ENCODE measurements around the gene PNMA8B.

DNA sequence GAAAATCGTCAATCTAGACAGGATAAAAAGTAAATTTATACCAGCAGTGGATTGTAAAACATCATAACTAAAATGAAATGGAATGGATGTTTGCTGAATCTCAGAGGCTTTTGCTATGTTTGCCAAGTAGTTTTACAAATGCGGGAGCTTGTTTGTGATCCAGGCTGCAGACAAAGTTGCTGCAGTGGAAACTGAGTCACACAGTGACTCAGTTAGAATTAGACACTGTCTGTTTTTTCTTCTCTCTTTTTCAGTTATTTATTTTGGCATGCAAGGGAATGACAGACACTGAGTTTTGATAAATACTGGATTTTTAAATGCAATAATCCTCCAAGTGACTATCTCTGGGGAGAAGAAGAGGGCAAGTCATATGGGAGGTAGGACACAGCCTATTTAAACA, 19.7 kb downstream of the PNMA8B start:
- TF ChIP-seq EZH2phosphoT487 (IDR thresholded peaks at IDR 0.05; ENCODE audit: borderline replicate concordance, low read depth) (no peak), RAD21 (IDR thresholded peaks at IDR 0.05; ENCODE audit: low read length) (no peak), JUND (IDR thresholded peaks at IDR 0.05) (no peak), EP300 (IDR thresholded peaks at IDR 0.05; ENCODE audit: borderline replicate concordance in 1 of 2, low read depth in 1 of 2, low read length in 1 of 2) (no peak), POLR2AphosphoS5 (IDR thresholded peaks at IDR 0.05; ENCODE audit: low read depth, low read length) (no peak), SMC3 (IDR thresholded peaks at IDR 0.05; ENCODE audit: low read depth, low read length) (no peak), RXRA (IDR thresholded peaks at IDR 0.05; ENCODE audit: borderline replicate concordance, low read depth) (no peak), TEAD4 (IDR thresholded peaks at IDR 0.05; ENCODE audit: borderline replicate concordance, insufficient read depth) (no peak)
- TF ChIP-seq, protein P1, sequence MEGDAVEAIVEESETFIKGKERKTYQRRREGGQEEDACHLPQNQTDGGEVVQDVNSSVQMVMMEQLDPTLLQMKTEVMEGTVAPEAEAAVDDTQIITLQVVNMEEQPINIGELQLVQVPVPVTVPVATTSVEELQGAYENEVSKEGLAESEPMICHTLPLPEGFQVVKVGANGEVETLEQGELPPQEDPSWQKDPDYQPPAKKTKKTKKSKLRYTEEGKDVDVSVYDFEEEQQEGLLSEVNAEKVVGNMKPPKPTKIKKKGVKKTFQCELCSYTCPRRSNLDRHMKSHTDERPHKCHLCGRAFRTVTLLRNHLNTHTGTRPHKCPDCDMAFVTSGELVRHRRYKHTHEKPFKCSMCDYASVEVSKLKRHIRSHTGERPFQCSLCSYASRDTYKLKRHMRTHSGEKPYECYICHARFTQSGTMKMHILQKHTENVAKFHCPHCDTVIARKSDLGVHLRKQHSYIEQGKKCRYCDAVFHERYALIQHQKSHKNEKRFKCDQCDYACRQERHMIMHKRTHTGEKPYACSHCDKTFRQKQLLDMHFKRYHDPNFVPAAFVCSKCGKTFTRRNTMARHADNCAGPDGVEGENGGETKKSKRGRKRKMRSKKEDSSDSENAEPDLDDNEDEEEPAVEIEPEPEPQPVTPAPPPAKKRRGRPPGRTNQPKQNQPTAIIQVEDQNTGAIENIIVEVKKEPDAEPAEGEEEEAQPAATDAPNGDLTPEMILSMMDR (IDR thresholded peaks at IDR 0.05), result no peak
- TF ChIP-seq, protein P2, sequence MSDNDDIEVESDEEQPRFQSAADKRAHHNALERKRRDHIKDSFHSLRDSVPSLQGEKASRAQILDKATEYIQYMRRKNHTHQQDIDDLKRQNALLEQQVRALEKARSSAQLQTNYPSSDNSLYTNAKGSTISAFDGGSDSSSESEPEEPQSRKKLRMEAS (IDR thresholded peaks at IDR 0.05; ENCODE audit: low read depth), result no peak
- TF ChIP-seq, protein P3, sequence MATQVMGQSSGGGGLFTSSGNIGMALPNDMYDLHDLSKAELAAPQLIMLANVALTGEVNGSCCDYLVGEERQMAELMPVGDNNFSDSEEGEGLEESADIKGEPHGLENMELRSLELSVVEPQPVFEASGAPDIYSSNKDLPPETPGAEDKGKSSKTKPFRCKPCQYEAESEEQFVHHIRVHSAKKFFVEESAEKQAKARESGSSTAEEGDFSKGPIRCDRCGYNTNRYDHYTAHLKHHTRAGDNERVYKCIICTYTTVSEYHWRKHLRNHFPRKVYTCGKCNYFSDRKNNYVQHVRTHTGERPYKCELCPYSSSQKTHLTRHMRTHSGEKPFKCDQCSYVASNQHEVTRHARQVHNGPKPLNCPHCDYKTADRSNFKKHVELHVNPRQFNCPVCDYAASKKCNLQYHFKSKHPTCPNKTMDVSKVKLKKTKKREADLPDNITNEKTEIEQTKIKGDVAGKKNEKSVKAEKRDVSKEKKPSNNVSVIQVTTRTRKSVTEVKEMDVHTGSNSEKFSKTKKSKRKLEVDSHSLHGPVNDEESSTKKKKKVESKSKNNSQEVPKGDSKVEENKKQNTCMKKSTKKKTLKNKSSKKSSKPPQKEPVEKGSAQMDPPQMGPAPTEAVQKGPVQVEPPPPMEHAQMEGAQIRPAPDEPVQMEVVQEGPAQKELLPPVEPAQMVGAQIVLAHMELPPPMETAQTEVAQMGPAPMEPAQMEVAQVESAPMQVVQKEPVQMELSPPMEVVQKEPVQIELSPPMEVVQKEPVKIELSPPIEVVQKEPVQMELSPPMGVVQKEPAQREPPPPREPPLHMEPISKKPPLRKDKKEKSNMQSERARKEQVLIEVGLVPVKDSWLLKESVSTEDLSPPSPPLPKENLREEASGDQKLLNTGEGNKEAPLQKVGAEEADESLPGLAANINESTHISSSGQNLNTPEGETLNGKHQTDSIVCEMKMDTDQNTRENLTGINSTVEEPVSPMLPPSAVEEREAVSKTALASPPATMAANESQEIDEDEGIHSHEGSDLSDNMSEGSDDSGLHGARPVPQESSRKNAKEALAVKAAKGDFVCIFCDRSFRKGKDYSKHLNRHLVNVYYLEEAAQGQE (IDR thresholded peaks at IDR 0.05; ENCODE audit: low read depth, low read length), result no peak
- TF ChIP-seq, protein P4, sequence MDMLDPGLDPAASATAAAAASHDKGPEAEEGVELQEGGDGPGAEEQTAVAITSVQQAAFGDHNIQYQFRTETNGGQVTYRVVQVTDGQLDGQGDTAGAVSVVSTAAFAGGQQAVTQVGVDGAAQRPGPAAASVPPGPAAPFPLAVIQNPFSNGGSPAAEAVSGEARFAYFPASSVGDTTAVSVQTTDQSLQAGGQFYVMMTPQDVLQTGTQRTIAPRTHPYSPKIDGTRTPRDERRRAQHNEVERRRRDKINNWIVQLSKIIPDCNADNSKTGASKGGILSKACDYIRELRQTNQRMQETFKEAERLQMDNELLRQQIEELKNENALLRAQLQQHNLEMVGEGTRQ (IDR thresholded peaks at IDR 0.05; ENCODE audit: borderline replicate concordance, low read depth, low read length), result no peak
